Retinal pigment epithelial cell (primary cell): ENCODE data around the gene LAPTM4A.

Experiments used
- DNase-seq: peaks from one replicate; pipeline ENCODE4 v3.0.0-alpha.2; 2010; ENCODE audit warnings: low read depth
- H3K4me3 ChIP-seq: 2 replicates; pipeline ENCODE4 v1.5.1; 2011; ENCODE audit warnings: mild to moderate bottlenecking, low read length, control low read depth, moderate library complexity
- CTCF ChIP-seq: conservative IDR thresholded peaks from 2 replicates; pipeline ENCODE4 v1.5.1; 2011; ENCODE audit warnings: low read depth, low read length, control low read depth, inconsistent platforms

Gene LAPTM4A

GRCh38 chr2:20051532-20052228, at the start of gene LAPTM4A:
LAPTM4A (minus strand) TSS chr2:20051628; CDS start chr2:20051520, 108 bp downstream.
- DNase-seq, result peak; percentile 99
- no peak for TF ChIP-seq CTCF
- peak within 1 kb of the TSS; percentile 81 for H3K4me3 ChIP-seq

- no peak for TF ChIP-seq CTCF
- H3K4me3 ChIP-seq, result no peak overlapping the region
- no peak for DNase-seq
These were observed 49.3 kb upstream of the LAPTM4A start for GRCh38 chr2:20100711-20101110.

- no peak for DNase-seq
- TF ChIP-seq CTCF, result no peak
- no peak overlapping the region for H3K4me3 ChIP-seq
These were observed 48.4 kb upstream of the LAPTM4A start for GRCh38 chr2:20099780-20100179.

GRCh38 chr2:20097889-20098714, 46.7 kb upstream of the LAPTM4A start:
- no peak overlapping the region for H3K4me3 ChIP-seq
- peak; percentile 93 for TF ChIP-seq CTCF
- peak; percentile 71 for DNase-seq

- no peak overlapping the region for H3K4me3 ChIP-seq
- no peak for DNase-seq
- TF ChIP-seq CTCF, result no peak
These were observed 44.0 kb upstream of the LAPTM4A start for GRCh38 chr2:20095469-20095868.

GRCh38 chr2:20094955-20095354, 43.5 kb upstream of the LAPTM4A start:
- TF ChIP-seq CTCF, result no peak
- no peak for DNase-seq
- no peak overlapping the region for H3K4me3 ChIP-seq
